SHP77 (cell line): ENCODE measurements around the gene THRA.
A peak's percentile ranks its signal among the peaks of the same experiment; 100 is the strongest.

Experiments used
- DNase-seq, 2 experiments: peaks; one replicate each; lab custom pipeline; 2025; lab: John Stamatoyannopoulos, UW

THRA gene

DNA sequence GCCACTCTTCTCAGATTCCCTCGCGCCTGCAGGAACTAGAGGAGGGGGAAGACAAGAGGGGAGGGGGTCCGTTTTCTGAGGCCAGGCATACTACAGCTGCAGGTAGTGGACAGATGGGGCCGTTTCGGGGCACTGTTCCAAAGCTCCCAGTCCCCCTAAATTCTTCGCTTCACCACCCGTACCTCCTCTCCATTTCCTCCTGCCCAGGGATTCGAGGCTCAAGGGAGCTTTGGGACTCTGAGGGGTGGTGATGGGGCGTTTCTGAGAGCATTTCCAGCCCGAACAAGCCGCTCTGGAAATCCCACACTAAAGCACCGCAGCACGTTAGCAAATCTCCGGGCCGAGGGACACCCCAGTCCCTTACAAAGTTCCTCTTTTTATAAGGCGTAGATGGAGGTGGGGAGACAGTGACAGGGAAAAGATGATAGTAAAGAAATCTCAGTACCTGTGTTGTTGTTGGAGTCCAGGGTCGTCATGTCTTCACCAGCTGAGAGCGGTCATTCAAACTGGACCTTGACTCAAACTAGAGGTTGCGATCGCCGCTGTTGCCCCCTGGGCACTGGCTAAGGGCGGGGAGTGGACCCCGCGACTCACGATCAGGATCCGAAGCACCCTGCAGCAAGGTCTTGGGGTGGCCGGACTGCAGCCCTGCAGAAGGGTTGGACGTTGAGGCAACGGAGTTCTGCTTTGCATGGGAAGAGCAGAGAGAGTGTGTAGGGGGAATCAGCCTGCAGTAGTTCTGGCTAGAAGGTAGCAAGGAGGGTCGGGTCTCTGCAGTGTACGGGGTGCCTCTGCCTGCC, 37.1 kb downstream of the THRA start:
- no peak for DNase-seq

GRCh38 chr17:40100419-40100668, 37.6 kb downstream of the THRA start, which contains the start of gene NR1D1:
TSS of gene NR1D1 (minus strand) at chr17:40100589. CDS start at chr17:40100094, 495 bp downstream.
- no peak for DNase-seq

DNA sequence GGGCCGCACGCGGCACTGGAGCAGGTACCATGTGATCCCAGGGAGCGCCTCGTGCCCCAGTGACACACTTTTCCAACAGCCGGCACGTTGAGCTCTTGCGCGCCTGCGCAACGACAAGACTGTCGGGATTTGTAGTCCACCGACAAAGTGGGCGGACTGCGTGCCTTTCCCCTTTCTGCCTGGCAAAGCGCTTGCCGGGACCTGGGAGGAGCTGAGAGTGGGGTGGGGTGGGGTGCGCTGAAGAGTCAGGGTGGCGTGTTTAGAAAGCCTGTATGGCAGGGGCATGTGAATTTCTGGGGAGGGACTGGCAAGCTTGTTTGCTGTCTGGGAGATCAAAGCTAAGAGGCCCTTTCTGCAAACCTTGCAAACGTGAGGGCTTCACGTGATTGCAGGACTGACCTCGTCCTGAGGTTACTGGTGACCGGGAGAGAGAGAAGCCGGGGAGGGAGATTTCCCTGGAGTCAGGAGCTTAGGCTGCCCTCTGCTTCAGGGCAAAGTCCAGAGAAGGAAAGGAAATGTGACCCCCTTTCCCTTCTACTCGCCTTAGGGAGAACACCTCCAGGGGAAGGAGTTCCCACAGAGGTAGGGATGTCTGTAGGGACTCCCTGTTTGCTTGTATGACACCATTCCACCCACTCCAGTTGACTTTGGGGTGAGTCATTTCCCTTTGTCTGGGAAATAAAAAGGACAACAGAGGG, 38.1 kb downstream of the THRA start:
- peak; percentile 95 to 96 for DNase-seq

DNA sequence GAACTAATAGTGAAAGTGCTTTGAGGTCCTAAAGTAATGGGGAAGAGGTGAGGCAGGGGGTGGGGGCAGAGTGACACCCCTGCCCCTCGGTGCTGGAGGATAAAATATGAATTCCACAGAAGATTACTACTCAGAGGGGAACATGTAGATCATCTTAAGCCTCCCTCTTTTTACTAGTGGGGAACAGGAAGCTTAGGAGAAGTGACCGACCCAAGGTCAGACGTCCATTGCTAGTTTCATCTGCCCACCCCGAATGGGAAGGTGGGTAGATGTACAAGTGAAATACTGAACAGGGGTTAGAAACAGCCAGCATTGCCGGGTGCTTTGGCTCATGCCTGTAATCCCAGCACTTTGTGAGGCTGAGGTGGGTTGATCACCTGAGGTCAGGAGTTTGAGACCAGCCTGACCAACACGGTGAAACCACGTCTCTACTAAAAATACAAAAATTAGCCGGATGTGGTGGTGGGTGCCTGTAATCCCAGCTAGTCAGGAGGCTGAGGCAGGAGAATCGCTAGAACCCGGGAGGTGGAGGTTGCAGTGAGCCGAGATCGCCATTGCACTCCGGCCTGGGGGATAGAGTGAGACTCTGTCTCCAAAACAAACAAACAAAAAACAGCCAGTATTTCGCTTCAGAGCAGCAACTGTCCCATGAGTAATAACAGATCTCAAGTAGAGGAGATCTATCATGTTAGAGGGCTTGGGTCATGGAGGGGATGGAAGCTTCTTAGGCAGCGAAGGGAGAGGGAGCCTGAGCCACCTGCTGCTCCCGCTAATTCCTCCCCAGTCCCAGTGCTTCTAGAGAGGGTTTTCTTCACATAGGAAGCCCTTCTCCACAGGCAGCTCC, 38.8 kb downstream of the THRA start:
- DNase-seq = no peak

- no peak for DNase-seq
Measured at GRCh38 chr17:40103071-40103661, 40.4 kb downstream of the THRA start.

GRCh38 chr17:40103688-40104087, 40.9 kb downstream of the THRA start:
- no peak for DNase-seq

- no peak for DNase-seq
Measured at GRCh38 chr17:40104594-40105486, 42.1 kb downstream of the THRA start.

DNA sequence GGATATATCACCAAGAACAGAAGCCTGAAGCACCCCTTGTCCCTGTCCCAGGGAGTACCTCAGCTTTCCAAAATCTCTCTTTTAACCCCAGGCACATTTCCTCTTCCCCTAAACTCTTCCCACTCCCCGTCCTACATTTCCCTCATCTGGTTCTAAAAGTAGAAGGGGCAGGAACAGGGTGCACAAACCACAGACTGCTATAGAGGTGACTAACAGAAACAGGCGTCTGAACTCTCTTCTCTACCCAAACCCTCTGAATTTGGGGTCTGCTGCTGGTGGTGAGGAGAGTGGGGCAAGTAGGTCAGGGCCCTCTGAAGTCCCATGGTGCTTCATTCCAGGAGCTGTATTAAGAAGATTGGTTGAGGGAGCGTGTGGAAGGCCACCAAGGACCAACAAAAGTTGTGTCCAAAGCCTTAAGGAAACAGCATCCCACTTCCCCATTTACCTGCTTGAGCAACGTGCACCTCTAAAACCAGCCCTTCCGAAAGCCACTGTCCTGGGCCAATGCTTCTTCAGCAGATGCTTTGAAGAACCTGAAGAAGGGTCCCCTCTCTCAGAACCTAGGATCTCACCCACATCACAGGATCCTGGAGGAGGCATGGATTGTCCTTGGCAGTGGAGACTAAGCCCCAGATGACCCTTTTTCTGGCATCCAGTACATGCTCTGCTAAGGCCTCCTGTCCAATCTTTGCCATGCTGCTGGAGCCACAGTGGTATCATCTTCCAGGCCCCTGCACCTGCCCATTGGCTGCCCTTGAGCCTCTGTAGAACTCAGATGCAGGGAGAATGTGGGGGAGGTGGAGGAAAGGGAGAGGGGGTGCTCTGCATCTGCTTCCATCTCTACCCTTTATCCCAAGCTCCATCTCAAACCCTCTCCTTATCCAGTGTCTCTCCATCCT, 43.3 kb downstream of the THRA start:
- no peak for DNase-seq

DNA sequence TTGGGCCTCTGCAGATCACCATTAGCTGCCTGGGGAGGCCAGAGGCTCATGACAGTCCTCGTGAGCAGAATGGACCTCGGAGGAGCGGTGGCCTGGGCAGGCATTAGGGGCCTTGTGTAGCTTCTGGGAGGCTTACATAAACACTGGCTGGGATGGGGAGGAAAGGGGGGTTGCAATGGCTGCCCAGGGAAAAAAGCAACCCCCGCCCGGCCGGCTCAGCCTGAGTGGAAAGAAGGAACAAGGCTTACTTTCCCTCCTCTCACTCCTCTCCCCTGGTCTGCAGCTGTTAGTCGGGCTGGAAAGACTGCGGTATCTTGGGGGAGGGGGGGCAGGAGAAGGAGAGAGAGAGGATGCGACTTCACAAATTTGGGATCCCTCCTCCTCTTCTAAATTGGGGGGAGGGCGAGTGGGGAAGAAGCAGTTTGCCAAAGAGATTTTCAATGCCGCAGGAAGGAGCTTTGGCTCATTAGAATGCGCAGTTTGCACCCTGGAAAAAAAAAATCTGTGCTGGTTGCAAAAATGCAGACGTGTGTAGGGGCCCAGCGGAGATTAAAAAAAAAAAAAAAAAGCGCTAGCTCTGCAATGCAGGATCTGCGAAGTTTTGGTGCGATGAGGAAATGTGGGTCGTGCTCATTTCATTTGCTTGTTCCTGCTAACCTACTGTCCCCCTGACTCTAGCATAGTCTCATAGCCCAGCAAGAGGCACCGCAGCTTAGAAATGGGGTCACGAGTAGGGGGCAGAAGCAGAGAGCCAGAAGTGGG, 44.2 kb downstream of the THRA start:
- DNase-seq = no peak

GRCh38 chr17:40107522-40108174, 44.9 kb downstream of the THRA start:
- no peak for DNase-seq

- no peak for DNase-seq
Measured at GRCh38 chr17:40108970-40109824, 46.4 kb downstream of the THRA start.

DNA sequence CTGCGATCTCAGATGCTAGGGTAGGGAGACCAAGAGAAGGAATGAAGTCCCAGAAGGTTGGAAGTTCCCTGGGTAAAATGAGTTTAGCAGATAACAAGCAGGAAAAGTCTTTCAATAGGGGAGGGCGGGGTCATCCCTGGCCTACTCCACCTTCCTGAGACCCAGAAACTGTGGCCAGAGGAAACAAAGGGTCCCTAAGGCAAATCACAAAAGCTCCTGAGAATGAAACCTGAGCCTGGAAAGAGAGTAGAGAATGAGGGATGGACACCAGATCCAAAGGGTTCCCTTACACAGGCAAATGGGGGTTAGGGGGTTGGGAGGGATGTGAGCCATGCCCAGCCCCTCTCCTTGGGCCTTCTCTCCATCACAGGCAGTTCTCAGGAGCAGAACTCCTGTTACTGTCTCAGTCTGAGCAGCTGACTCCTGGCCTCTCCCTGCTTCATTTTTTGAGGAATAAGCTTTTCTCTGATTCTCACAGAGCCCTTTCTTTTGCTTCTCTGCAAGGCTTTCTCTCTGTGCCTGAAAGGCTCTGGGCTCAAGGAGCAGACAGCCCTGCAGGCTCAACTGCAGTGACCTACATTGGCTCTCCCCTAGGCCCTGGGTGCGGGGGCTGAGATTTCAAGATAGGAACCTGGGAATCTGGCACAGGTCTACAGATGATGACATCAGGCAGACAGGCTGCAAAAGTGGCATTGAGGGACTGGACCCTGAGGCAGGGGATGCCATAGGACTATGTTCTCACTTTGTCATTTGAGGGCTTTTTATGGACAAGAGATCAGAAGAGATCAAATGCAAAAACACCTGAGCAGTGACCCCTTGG, 47.5 kb downstream of the THRA start:
- DNase-seq = no peak

DNA sequence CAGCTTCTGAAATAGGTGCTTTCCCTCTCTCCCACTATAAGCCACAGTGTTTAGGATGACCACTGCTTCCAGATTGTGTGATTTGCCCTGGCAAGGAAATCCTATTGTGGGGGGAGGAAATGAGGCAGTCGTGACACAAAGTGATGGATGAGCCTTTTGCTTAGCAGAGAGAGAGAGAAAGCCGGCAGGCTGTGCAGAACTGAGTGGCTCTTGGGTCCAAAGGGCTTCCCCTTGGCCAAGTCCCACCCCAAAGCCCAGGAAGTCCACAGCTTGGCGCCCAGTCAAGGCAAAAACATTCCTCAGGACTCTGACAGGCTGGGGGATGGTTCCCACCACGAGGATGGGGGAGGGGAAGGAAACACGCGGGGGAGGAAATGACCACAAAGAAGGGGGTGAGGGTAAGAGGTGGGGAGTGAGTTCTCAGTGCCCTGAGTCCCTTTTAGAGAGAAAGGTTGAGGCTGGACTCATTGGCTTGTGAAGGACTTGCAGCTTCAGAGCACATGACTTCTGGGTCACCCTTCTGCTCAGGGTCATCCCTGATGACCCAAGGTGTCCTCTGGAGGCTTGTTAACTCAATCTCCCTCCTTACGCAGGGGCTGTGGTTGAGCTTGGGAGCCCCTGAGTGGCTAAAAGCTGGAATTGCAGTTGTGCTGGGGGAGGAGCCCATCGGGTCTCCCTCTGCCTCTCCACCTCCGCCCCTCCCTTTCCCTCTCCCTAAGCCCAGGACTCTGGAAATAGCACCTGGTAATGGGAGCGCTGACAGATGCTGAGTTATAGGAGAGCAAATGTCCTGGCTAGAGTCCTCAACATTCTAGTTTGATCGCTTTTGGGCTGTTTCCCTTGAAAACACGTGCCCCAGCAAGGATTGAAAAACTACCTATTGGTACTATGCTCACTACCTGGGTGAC, 48.7 kb downstream of the THRA start:
- peak; percentile 88 to 95 for DNase-seq

GRCh38 chr17:40112191-40112711, 49.5 kb downstream of the THRA start:
- no peak for DNase-seq

DNA sequence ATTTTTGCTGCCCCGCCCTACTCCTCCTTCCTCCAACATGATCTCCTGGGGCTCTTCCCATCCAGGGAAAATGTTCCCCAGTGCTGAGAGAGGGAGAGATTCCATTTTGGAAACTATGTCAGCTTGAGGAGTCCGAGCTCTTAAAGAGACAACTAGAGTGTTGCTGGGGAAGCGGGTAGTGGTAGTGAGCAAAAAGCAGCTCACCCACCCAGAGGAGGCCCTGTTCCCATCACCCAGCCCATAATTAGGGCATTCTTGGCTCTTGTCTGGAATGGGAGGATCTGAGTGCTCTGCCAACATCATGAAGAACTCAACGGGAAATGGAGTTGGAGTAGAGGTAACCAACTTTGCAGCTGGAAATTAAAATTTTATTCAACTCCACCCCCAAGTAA, 49.9 kb downstream of the THRA start:
- no peak for DNase-seq
